Stimulated activated CD4-positive, alpha-beta T cell treated with anti-CD3 and anti-CD28 coated beads, TNF-alpha, amount 100 ng/mL, for 1 hour (primary cell): Measurements from ENCODE around the gene LMTK3.

ENCODE experiments used
- DNase-seq, 3 donors: peaks; one replicate each; pipeline ENCODE4 v3.0.0-alpha.2; 2020; ENCODE audit warnings: low read depth in 3 of 3, low spot score in 1 of 3

Gene LMTK3

GRCh38 chr19:48511800-48512503, at the start of gene LMTK3:
Gene LMTK3, minus strand, starts transcription at chr19:48511835. Its CDS starts 259 bp downstream, at chr19:48511576.
- DNase-seq = peak; percentile 52 to 70 (median 68)

GRCh38 chr19:48561412-48561811, 49.8 kb upstream of the LMTK3 start:
- no peak for DNase-seq

- DNase-seq = no peak
Observed at GRCh38 chr19:48560095-48560530, 48.5 kb upstream of the LMTK3 start.

- DNase-seq = no peak
Observed at GRCh38 chr19:48558018-48558684, 46.5 kb upstream of the LMTK3 start.

- DNase-seq = no peak
Observed at GRCh38 chr19:48556825-48557224, 45.2 kb upstream of the LMTK3 start.

- DNase-seq = no peak
Observed at GRCh38 chr19:48556163-48556562, 44.5 kb upstream of the LMTK3 start.

- no peak for DNase-seq
Observed at GRCh38 chr19:48554385-48555091, 42.9 kb upstream of the LMTK3 start.

- no peak for DNase-seq
Observed at GRCh38 chr19:48553676-48554384, 42.2 kb upstream of the LMTK3 start.

- DNase-seq = no peak
Observed at GRCh38 chr19:48552406-48553322, 41.0 kb upstream of the LMTK3 start.

GRCh38 chr19:48551437-48552302, 40.0 kb upstream of the LMTK3 start, which contains the start of gene SULT2B1:
Gene SULT2B1, plus strand, starts transcription at chr19:48552172. Its CDS starts 81 bp downstream, at chr19:48552253.
- DNase-seq = no peak

GRCh38 chr19:48549380-48549779, 37.7 kb upstream of the LMTK3 start:
- no peak for DNase-seq

- DNase-seq = no peak
Observed at GRCh38 chr19:48548253-48548911, 36.7 kb upstream of the LMTK3 start.

- no peak for DNase-seq
Observed at GRCh38 chr19:48547722-48548121, 36.1 kb upstream of the LMTK3 start.

- no peak for DNase-seq
Observed at GRCh38 chr19:48544856-48545750, 33.5 kb upstream of the LMTK3 start.

GRCh38 chr19:48543121-48543710, 31.6 kb upstream of the LMTK3 start:
- DNase-seq = no peak

- no peak for DNase-seq
Observed at GRCh38 chr19:48541813-48542212, 30.2 kb upstream of the LMTK3 start.

GRCh38 chr19:48540110-48540509, 28.5 kb upstream of the LMTK3 start:
- no peak for DNase-seq
